ENCODE data around the gene RTN4IP1. TPM values are rescaled to one million over a fixed set of nuclear protein-coding genes. Genes with fewer than 3 reads are reported as not detected.

RTN4IP1 gene
- total RNA-seq: 8.7 and 9.3 TPM in 2 replicates

GRCh38 chr6:106629103-106629858 lies at the start of gene RTN4IP1, which contains the start of gene QRSL1:
Gene RTN4IP1, minus strand, starts transcription at chr6:106629498. Its CDS starts 477 bp downstream, at chr6:106629021.
Gene QRSL1, plus strand, starts transcription at chr6:106629578. Its CDS starts 104 bp downstream, at chr6:106629682.
- intact Hi-C loops (cut with micrococcal nuclease): loop anchor here (1.0 to 5.0 kb wide), 5 partner anchors 16 to 483 kb away; partner anchors contain the start of gene ATG5

- intact Hi-C loops (cut with micrococcal nuclease): no loop called here
These were observed 48.0 kb upstream of the RTN4IP1 start for GRCh38 chr6:106677282-106677681.

GRCh38 chr6:106674541-106675229 lies 45.4 kb upstream of the RTN4IP1 start:
- intact Hi-C loops (cut with micrococcal nuclease): no loop called here

GRCh38 chr6:106671651-106672050 lies 42.4 kb upstream of the RTN4IP1 start:
- intact Hi-C loops (cut with micrococcal nuclease): no loop called here

- intact Hi-C loops (cut with micrococcal nuclease): no loop called here
These were observed 40.9 kb upstream of the RTN4IP1 start for GRCh38 chr6:106670236-106670635.

GRCh38 chr6:106667022-106667402 lies 37.7 kb upstream of the RTN4IP1 start:
- intact Hi-C loops (cut with micrococcal nuclease): no loop called here

- intact Hi-C loops (cut with micrococcal nuclease): no loop called here
These were observed 37.2 kb upstream of the RTN4IP1 start for GRCh38 chr6:106666282-106667021.

- intact Hi-C loops (cut with micrococcal nuclease): no loop called here
These were observed 33.2 kb upstream of the RTN4IP1 start for GRCh38 chr6:106662458-106662857.

- intact Hi-C loops (cut with micrococcal nuclease): no loop called here
These were observed 30.6 kb upstream of the RTN4IP1 start for GRCh38 chr6:106659859-106660258.

- intact Hi-C loops (cut with micrococcal nuclease): no loop called here
These were observed 29.2 kb upstream of the RTN4IP1 start for GRCh38 chr6:106658469-106658868.

- intact Hi-C loops (cut with micrococcal nuclease): no loop called here
These were observed 19.5 kb upstream of the RTN4IP1 start for GRCh38 chr6:106648651-106649308.

- intact Hi-C loops (cut with micrococcal nuclease): no loop called here
These were observed 13.8 kb upstream of the RTN4IP1 start for GRCh38 chr6:106643061-106643460.

- intact Hi-C loops (cut with micrococcal nuclease): no loop called here
These were observed 13.2 kb upstream of the RTN4IP1 start for GRCh38 chr6:106642476-106642875.

GRCh38 chr6:106639812-106640211 lies 10.5 kb upstream of the RTN4IP1 start:
- intact Hi-C loops (cut with micrococcal nuclease): no loop called here

- intact Hi-C loops (cut with micrococcal nuclease): no loop called here
These were observed 8.5 kb upstream of the RTN4IP1 start for GRCh38 chr6:106637717-106638341.

- intact Hi-C loops (cut with micrococcal nuclease): no loop called here
These were observed 7.9 kb upstream of the RTN4IP1 start for GRCh38 chr6:106637051-106637716.

- intact Hi-C loops (cut with micrococcal nuclease): no loop called here
These were observed 5.3 kb upstream of the RTN4IP1 start for GRCh38 chr6:106634565-106634964.

GRCh38 chr6:106631346-106631745 lies 2.0 kb upstream of the RTN4IP1 start:
- intact Hi-C loops (cut with micrococcal nuclease): no loop called here

GRCh38 chr6:106630366-106630765 lies 1.1 kb upstream of the RTN4IP1 start:
- intact Hi-C loops (cut with micrococcal nuclease): no loop called here

GRCh38 chr6:106629859-106630163 lies 513 bp upstream of the RTN4IP1 start:
- intact Hi-C loops (cut with micrococcal nuclease): loop anchor here (1.0 to 5.0 kb wide), 5 partner anchors 17 to 482 kb away; partner anchors contain the start of gene ATG5

All from T-helper 2 cell treated with Interferon-gamma antibody and Interleukin-4, amounts not matched to agents 100 ng/mL and 5 ng/mL, for 36 hours (primary cell).